ENCODE measurements around the gene ZBTB8A.

DNA sequence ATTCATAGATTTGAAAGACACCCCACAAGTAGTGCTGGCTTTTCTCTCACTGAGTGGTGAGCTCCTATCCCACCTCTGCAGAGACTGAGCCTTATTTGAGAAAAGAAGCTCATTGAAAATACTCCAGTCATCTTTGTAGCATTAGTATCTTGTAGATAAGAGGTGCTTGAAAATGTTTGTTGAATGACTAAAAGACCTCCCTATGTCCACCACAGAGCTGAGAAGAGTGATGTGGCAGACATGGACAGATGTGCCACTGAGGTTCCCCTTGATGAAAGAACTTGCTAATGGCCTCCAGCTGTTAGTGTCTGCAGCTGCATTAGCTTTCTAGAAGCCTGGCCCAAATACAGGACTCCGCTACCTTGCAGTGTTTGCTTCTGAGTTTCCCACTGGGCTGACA lies 29.3 kb upstream of the ZBTB8A start:
- TF ChIP-seq, protein P1, sequence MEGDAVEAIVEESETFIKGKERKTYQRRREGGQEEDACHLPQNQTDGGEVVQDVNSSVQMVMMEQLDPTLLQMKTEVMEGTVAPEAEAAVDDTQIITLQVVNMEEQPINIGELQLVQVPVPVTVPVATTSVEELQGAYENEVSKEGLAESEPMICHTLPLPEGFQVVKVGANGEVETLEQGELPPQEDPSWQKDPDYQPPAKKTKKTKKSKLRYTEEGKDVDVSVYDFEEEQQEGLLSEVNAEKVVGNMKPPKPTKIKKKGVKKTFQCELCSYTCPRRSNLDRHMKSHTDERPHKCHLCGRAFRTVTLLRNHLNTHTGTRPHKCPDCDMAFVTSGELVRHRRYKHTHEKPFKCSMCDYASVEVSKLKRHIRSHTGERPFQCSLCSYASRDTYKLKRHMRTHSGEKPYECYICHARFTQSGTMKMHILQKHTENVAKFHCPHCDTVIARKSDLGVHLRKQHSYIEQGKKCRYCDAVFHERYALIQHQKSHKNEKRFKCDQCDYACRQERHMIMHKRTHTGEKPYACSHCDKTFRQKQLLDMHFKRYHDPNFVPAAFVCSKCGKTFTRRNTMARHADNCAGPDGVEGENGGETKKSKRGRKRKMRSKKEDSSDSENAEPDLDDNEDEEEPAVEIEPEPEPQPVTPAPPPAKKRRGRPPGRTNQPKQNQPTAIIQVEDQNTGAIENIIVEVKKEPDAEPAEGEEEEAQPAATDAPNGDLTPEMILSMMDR (IDR thresholded peaks at IDR 0.05) = no peak
- TF ChIP-seq POLR2A (IDR thresholded peaks at IDR 0.05) = no peak
